AG10803 (cell line): Measurements from ENCODE around the gene SLC1A5.
"Not testable (repeated sequence)": the region's sequence is repeated elsewhere in the genome, so short reads cannot be mapped to it uniquely, and the experiment has no call there.

Experiments
- DNase-seq: peaks from one replicate; pipeline ENCODE4 v3.0.0; 2010; ENCODE audit warnings: low read depth
- H3K4me3 ChIP-seq: 2 replicates; pipeline ENCODE4 v1.5.1; 2011; ENCODE audit warnings: mild to moderate bottlenecking, low read length, control low read depth
- TF ChIP-seq, protein P1 (sequence below): conservative IDR thresholded peaks from 2 replicates; pipeline ENCODE4 v1.5.1; 2011; ENCODE audit warnings: mild to moderate bottlenecking, low read length, control low read depth, inconsistent platforms

The SLC1A5 gene

DNA sequence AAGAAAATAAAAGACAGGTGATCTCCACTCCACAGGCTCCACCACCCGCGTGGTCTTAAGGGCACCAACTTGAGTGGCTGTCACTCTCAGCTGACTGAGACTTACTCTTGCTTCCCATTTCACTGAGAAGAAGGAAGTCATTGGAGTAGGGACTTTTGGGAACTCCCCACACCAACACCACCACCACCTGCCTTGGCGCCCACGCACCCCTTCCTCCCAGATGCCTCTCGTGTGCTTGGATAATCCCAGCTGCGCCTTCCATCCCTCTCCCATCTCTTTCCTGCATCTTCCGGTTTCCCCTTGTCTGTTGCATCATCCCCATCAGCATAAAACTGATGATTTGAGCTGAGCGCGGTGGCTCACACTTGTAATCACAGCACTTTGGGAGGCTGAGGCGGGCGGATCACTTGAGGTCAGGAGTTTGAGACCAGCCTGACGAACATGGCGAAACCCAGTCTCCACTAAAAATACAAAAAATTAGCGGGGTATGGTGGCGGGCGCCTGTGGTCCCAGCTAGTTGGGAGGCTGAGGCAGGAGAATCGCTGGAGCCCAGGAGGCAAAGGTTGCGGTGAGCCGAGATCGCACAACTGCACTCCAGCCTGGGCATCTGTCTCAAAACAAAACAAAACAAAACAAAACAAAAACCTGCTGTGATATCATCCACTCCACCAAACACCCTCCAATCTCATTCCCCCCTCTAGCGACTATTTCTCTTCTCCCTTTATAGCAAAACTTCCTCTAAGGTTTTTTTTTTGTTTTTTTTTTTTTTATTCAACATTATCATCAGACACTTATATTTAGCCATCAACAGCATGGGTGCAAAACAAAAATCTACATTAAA, 36.7 kb upstream of the SLC1A5 start:
- H3K4me3 ChIP-seq, result no peak overlapping the region
- DNase-seq, result peak; percentile 18
- TF ChIP-seq, protein P1, sequence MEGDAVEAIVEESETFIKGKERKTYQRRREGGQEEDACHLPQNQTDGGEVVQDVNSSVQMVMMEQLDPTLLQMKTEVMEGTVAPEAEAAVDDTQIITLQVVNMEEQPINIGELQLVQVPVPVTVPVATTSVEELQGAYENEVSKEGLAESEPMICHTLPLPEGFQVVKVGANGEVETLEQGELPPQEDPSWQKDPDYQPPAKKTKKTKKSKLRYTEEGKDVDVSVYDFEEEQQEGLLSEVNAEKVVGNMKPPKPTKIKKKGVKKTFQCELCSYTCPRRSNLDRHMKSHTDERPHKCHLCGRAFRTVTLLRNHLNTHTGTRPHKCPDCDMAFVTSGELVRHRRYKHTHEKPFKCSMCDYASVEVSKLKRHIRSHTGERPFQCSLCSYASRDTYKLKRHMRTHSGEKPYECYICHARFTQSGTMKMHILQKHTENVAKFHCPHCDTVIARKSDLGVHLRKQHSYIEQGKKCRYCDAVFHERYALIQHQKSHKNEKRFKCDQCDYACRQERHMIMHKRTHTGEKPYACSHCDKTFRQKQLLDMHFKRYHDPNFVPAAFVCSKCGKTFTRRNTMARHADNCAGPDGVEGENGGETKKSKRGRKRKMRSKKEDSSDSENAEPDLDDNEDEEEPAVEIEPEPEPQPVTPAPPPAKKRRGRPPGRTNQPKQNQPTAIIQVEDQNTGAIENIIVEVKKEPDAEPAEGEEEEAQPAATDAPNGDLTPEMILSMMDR, result 0 out of 2 replicates have a peak, but pooled peaks have one; percentile 6

DNA sequence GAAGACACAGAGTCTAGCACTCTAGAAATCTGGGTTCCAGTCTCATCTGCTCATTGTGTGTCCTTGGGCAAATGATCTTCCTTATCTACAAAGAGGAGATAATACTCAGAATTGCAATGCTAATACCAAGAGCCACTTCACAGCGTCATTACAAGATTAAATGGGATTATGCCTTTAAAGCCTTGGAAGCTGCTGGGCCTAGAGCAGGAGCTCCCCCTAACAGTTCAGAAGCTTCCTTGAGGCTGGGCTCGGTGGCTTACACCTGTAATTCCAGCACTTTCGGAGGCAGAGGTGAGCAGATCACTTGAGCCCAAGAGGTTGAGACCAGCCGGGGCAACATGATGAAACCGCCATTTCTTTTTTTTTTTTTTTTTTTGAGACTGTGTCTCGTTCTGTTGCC, 34.7 kb upstream of the SLC1A5 start:
- H3K4me3 ChIP-seq, result no peak overlapping the region
- no peak for DNase-seq
- TF ChIP-seq, protein P1, result no peak

- H3K4me3 ChIP-seq, DNase-seq: not testable (repeated sequence)
Measured at GRCh38 chr19:46822410-46822787, 34.0 kb upstream of the SLC1A5 start.

DNA sequence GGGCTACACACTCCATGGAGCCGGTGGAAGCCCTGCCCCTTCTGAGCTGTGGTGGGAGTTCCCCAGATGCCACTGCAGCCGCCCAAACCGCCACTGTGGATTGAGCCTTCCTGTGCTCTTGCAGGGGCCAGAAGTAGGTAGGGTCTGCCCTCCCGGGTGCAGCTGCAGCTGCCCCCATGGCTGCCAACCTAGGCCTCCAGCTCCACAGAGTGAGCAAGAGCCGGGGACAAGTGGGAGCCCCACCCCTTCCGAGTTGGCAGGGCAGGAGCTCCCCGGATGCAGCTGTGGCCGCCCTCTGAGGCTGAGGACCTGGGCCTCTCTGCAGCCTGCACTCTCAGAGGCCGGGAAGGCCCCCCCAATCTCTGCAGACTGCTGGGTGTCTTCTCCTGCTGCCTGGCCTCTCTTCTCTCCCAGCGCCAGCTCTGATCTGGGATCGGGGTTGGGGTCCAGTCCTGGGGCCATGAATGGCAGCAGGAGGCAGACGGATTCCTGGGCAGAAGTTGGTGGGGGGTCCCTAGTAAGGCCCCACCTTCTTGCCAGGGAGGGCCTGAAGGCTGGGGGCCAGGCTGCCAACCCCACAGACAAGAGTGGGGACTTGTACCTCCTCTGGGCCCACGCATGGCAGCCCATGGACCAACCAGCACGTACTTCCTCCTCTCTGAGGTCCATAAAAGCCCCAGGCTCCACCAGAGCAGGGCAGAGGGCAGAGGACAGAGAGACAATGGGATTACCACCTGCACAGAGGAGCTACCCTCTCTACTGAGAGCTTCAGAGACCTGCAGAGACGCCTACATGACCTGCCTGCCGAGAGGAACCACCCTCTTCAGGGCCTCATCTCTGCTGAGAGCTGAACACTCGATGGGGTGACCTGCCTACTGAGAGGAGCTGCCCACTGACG, 33.4 kb upstream of the SLC1A5 start:
- DNase-seq, result no peak
- H3K4me3 ChIP-seq, result no peak overlapping the region
- TF ChIP-seq, protein P1, result no peak

DNA sequence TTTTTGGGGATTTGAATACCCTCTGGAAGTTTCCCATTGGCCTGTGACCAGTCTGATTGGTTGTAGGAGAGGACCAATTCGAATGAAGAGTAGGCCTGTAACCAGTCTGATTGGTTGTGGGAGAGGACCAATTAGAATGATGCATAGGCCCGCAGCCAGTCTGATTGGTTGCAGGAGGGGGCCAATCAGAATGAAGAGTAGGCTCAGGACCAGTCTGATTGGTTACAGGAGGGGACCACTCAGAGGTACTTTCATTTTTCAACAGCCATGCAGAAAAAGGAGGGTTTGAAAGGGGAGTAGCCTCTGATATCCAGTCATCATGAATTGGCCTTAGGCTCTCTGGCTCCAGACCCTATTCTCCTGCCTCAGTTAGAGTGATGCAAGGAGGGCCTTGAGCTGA, 30.4 kb upstream of the SLC1A5 start:
- TF ChIP-seq, protein P1, result no peak
- DNase-seq, result peak; percentile 26

GRCh38 chr19:46815833-46816627, 27.6 kb upstream of the SLC1A5 start:
- TF ChIP-seq, protein P1, result no peak
- no peak for DNase-seq
- H3K4me3 ChIP-seq, result no peak overlapping the region

More for the DNA sequence above, 30.4 kb upstream of the SLC1A5 start:
- H3K4me3 ChIP-seq, result no peak overlapping the region

GRCh38 chr19:46813839-46814358, 25.5 kb upstream of the SLC1A5 start:
- no peak overlapping the region for H3K4me3 ChIP-seq
- DNase-seq, result peak; percentile 46
- TF ChIP-seq, protein P1, result no peak
